HEK293 (cell line): ENCODE results near the gene JAKMIP1.

Source experiments
- CTCF ChIP-seq: fragments of 450-650 bp; formaldehyde crosslinking; IDR thresholded peaks from 2 replicates; pipeline ENCODE4 v1.5.1; 2016; ENCODE audit warnings: missing biosample characterization, missing genetic modification characterization
- FEZF1 ChIP-seq: fragments of 450-650 bp; formaldehyde crosslinking; IDR thresholded peaks from 2 replicates; pipeline ENCODE4 v1.5.1; 2016; ENCODE audit warnings: missing biosample characterization, missing genetic modification characterization
- KLF16 ChIP-seq: fragments of 450-650 bp; formaldehyde crosslinking; IDR thresholded peaks from 2 replicates; pipeline ENCODE4 v1.5.1; 2017; ENCODE audit warnings: missing biosample characterization, missing genetic modification characterization
- ZBTB8A ChIP-seq: fragments of 450-650 bp; formaldehyde crosslinking; IDR thresholded peaks from 2 replicates; pipeline ENCODE4 v1.5.1; 2016; ENCODE audit warnings: missing biosample characterization, missing genetic modification characterization
- ZFP3 ChIP-seq: fragments of 450-650 bp; formaldehyde crosslinking; IDR thresholded peaks from 2 replicates; pipeline ENCODE4 v1.5.1; 2016; ENCODE audit warnings: low read depth, missing biosample characterization, missing genetic modification characterization
- ZNF274 ChIP-seq, 2 experiments: fragments of 200-500 bp in 1 of 2; fragments of 450-650 bp in 1 of 2; sonication (Bioruptor generic) in 1 of 2; formaldehyde crosslinking in 1 of 2; IDR thresholded peaks; 2 replicates each; pipeline versions ENCODE4 v1.5.1 to v1.6.1; 2014 to 2016; ENCODE audit warnings: borderline replicate concordance in 1 of 2, inconsistent platforms in 1 of 2, low read length in 1 of 2, missing biosample characterization in 1 of 2, missing genetic modification characterization in 1 of 2
- ZNF292 ChIP-seq: fragments of 450-650 bp; formaldehyde crosslinking; IDR thresholded peaks from 2 replicates; pipeline ENCODE4 v1.5.1; 2016; ENCODE audit warnings: low read depth, missing biosample characterization, missing genetic modification characterization, borderline replicate concordance
- ZNF302 ChIP-seq: fragments of 450-650 bp; formaldehyde crosslinking; IDR thresholded peaks from 2 replicates; pipeline ENCODE4 v1.5.1; 2016; ENCODE audit warnings: missing biosample characterization, missing genetic modification characterization, low read depth
- ZNF394 ChIP-seq: fragments of 450-650 bp; formaldehyde crosslinking; IDR thresholded peaks from 2 replicates; pipeline ENCODE4 v1.5.1; 2016; ENCODE audit warnings: missing biosample characterization, missing genetic modification characterization, mild to moderate bottlenecking, moderate library complexity, borderline replicate concordance
- ZNF776 ChIP-seq: fragments of 450-650 bp; formaldehyde crosslinking; IDR thresholded peaks from 2 replicates; pipeline ENCODE4 v1.5.0; 2017; ENCODE audit warnings: missing biosample characterization, missing genetic modification characterization, borderline replicate concordance
- TF ChIP-seq, protein P1 (sequence below): fragments of 450-650 bp; formaldehyde crosslinking; IDR thresholded peaks from 2 replicates; pipeline ENCODE4 v1.5.1; 2016; ENCODE audit warnings: missing biosample characterization, missing genetic modification characterization
- TF ChIP-seq, protein P2 (sequence below): fragments of 450-650 bp; formaldehyde crosslinking; IDR thresholded peaks from 2 replicates; pipeline ENCODE4 v1.5.1; 2016; ENCODE audit warnings: missing biosample characterization, missing genetic modification characterization
- TF ChIP-seq, protein P3 (sequence below): fragments of 450-650 bp; formaldehyde crosslinking; IDR thresholded peaks from 2 replicates; pipeline ENCODE4 v1.5.1; 2016; ENCODE audit warnings: missing biosample characterization, missing genetic modification characterization

- TF ChIP-seq CTCF (no peak), ZNF274 (IDR thresholded peaks at IDR 0.05; ENCODE audit: low read length) (no peak), ZNF274 (tag by site-specific recombination; IDR thresholded peaks at IDR 0.05; ENCODE audit: borderline replicate concordance) (no peak), ZNF776 (tag by site-specific recombination) (no peak), FEZF1 (tag by site-specific recombination) (no peak), ZBTB8A (tag by site-specific recombination) (no peak), ZFP3 (no peak), ZNF394 (tag by site-specific recombination) (no peak), ZNF302 (no peak), KLF16 (no peak), ZNF292 (tag by site-specific recombination) (no peak)
- TF ChIP-seq, protein P1, sequence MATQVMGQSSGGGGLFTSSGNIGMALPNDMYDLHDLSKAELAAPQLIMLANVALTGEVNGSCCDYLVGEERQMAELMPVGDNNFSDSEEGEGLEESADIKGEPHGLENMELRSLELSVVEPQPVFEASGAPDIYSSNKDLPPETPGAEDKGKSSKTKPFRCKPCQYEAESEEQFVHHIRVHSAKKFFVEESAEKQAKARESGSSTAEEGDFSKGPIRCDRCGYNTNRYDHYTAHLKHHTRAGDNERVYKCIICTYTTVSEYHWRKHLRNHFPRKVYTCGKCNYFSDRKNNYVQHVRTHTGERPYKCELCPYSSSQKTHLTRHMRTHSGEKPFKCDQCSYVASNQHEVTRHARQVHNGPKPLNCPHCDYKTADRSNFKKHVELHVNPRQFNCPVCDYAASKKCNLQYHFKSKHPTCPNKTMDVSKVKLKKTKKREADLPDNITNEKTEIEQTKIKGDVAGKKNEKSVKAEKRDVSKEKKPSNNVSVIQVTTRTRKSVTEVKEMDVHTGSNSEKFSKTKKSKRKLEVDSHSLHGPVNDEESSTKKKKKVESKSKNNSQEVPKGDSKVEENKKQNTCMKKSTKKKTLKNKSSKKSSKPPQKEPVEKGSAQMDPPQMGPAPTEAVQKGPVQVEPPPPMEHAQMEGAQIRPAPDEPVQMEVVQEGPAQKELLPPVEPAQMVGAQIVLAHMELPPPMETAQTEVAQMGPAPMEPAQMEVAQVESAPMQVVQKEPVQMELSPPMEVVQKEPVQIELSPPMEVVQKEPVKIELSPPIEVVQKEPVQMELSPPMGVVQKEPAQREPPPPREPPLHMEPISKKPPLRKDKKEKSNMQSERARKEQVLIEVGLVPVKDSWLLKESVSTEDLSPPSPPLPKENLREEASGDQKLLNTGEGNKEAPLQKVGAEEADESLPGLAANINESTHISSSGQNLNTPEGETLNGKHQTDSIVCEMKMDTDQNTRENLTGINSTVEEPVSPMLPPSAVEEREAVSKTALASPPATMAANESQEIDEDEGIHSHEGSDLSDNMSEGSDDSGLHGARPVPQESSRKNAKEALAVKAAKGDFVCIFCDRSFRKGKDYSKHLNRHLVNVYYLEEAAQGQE: no peak
- TF ChIP-seq, protein P2, sequence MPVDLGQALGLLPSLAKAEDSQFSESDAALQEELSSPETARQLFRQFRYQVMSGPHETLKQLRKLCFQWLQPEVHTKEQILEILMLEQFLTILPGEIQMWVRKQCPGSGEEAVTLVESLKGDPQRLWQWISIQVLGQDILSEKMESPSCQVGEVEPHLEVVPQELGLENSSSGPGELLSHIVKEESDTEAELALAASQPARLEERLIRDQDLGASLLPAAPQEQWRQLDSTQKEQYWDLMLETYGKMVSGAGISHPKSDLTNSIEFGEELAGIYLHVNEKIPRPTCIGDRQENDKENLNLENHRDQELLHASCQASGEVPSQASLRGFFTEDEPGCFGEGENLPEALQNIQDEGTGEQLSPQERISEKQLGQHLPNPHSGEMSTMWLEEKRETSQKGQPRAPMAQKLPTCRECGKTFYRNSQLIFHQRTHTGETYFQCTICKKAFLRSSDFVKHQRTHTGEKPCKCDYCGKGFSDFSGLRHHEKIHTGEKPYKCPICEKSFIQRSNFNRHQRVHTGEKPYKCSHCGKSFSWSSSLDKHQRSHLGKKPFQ (tag by site-specific recombination): no peak
- TF ChIP-seq, protein P3, sequence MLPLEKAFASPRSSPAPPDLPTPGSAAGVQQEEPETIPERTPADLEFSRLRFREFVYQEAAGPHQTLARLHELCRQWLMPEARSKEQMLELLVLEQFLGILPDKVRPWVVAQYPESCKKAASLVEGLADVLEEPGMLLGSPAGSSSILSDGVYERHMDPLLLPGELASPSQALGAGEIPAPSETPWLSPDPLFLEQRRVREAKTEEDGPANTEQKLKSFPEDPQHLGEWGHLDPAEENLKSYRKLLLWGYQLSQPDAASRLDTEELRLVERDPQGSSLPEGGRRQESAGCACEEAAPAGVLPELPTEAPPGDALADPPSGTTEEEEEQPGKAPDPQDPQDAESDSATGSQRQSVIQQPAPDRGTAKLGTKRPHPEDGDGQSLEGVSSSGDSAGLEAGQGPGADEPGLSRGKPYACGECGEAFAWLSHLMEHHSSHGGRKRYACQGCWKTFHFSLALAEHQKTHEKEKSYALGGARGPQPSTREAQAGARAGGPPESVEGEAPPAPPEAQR (tag by site-specific recombination): no peak
Observed at GRCh38 chr4:6059375-6059805, 141.0 kb downstream of the JAKMIP1 start.
